GM12891 (cell line): ENCODE measurements around the gene PTPRR.

Experiments used
- POLR2A ChIP-seq: IDR thresholded peaks from 2 replicates; pipeline ENCODE4 v1.6.1; 2011; ENCODE audit warnings: low read depth, low read length, control low read depth
- POLR2AphosphoS5 ChIP-seq: IDR thresholded peaks from 2 replicates; pipeline ENCODE4 v1.6.1; 2011; ENCODE audit warnings: low read depth, low read length, control low read depth

- TF ChIP-seq POLR2A (no peak), POLR2AphosphoS5 (no peak)
Observed at GRCh38 chr12:70706611-70707010, 213.9 kb downstream of the PTPRR start.
